ENCODE measurements around the gene JRKL. TPM values are rescaled to one million over a fixed set of nuclear protein-coding genes. Genes with fewer than 3 reads are reported as not detected.

JRKL gene
- total RNA-seq, 1 donor = 9.8 TPM

- Histone ChIP-seq H3K4me3 (ENCODE audit: insufficient read depth, low read length) (no peak overlapping the region), H3K36me3 (ENCODE audit: insufficient read depth, low read length) (peaks cover 10% of the 10 kb centered on the region), H3K27me3 (ENCODE audit: insufficient read depth, low read length) (no peaks in the 10 kb centered on the region), H3K27ac (ENCODE audit: low read depth, low read length) (no peak overlapping the region), H3K4me1 (ENCODE audit: insufficient read depth, low read length) (peaks cover 8% of the 10 kb centered on the region), H3K4me2 (ENCODE audit: insufficient read depth, low read length) (no peak overlapping the region), H3K9me3 (ENCODE audit: low read depth, low read length) (no peaks in the 10 kb centered on the region), H2AFZ (ENCODE audit: low read length) (no peak overlapping the region), H3K79me2 (ENCODE audit: insufficient read depth, low read length) (peaks cover 51% of the 10 kb centered on the region), H4K20me1 (ENCODE audit: insufficient read depth, low read length) (no peaks in the 10 kb centered on the region)
- TF ChIP-seq, protein P1, sequence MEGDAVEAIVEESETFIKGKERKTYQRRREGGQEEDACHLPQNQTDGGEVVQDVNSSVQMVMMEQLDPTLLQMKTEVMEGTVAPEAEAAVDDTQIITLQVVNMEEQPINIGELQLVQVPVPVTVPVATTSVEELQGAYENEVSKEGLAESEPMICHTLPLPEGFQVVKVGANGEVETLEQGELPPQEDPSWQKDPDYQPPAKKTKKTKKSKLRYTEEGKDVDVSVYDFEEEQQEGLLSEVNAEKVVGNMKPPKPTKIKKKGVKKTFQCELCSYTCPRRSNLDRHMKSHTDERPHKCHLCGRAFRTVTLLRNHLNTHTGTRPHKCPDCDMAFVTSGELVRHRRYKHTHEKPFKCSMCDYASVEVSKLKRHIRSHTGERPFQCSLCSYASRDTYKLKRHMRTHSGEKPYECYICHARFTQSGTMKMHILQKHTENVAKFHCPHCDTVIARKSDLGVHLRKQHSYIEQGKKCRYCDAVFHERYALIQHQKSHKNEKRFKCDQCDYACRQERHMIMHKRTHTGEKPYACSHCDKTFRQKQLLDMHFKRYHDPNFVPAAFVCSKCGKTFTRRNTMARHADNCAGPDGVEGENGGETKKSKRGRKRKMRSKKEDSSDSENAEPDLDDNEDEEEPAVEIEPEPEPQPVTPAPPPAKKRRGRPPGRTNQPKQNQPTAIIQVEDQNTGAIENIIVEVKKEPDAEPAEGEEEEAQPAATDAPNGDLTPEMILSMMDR (IDR thresholded peaks at IDR 0.05; ENCODE audit: extremely low read depth, low read depth, low read length) = no peak
- DNase-seq (ENCODE audit: insufficient read length, low spot score, missing footprints) = no peak
Measured at GRCh38 chr11:96384156-96384555, 5.7 kb upstream of the JRKL start.

GRCh38 chr11:96385187-96385586, 4.6 kb upstream of the JRKL start:
- TF ChIP-seq, protein P1 (IDR thresholded peaks at IDR 0.05; ENCODE audit: extremely low read depth, low read depth, low read length) = no peak
- H3K27ac ChIP-seq (ENCODE audit: low read depth, low read length) = no peak overlapping the region
- no peak overlapping the region for H2AFZ ChIP-seq (ENCODE audit: low read length)
- H3K36me3 ChIP-seq (ENCODE audit: insufficient read depth, low read length) = peaks cover 10% of the 10 kb centered on the region
- H3K4me1 ChIP-seq (ENCODE audit: insufficient read depth, low read length) = peaks cover 8% of the 10 kb centered on the region
- H3K4me3 ChIP-seq (ENCODE audit: insufficient read depth, low read length) = no peak overlapping the region
- H3K27me3 ChIP-seq (ENCODE audit: insufficient read depth, low read length) = no peaks in the 10 kb centered on the region
- H3K4me2 ChIP-seq (ENCODE audit: insufficient read depth, low read length) = no peak overlapping the region
- H4K20me1 ChIP-seq (ENCODE audit: insufficient read depth, low read length) = no peaks in the 10 kb centered on the region
- peaks cover 59% of the 10 kb centered on the region for H3K79me2 ChIP-seq (ENCODE audit: insufficient read depth, low read length)
- no peaks in the 10 kb centered on the region for H3K9me3 ChIP-seq (ENCODE audit: low read depth, low read length)
- peak; percentile 5 for DNase-seq (ENCODE audit: insufficient read length, low spot score, missing footprints)

DNA sequence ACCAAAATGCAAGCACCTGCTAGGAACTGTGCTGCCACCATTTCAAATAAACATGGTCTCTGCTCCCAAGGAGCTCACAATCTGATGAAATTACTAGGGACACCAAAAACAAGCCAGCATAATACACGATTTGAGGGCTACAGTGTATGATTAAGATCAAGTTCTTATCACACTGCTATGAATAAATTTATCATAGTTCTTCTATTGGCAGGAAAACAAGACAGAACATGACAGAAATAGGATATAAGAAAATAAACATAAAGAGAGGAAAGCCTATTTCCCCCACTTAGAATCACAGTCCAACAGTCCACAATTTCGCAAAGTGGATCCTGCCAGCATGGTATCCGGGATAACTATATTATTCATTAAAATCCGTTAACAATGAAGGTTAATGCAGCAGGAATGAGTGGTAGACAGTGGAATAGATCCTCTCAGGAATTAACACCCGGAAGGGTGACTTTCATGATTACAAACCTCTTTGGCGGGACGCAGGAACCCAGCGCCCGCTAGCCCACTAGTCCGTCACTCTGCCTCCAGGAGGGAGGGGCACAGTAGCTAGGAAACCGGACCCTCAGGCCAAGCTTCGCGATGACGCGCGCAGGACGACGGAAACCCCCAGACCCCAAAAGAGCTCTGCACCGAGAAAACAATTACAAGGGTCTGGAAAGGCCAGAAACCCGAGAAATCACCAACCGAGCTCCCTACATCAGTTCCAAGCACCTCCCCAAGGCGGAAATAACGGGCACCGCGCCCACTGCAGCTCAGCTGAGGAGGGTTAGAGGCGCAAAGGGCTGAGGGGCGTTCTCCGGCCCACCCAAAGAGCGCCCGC, 708 bp upstream of the JRKL start:
- Histone ChIP-seq H3K27me3 (ENCODE audit: insufficient read depth, low read length) (no peaks in the 10 kb centered on the region), H3K9me3 (ENCODE audit: low read depth, low read length) (no peaks in the 10 kb centered on the region), H3K27ac (ENCODE audit: low read depth, low read length) (peak overlapping the region; percentile 95), H3K4me2 (ENCODE audit: insufficient read depth, low read length) (peak overlapping the region; percentile 97), H3K4me3 (ENCODE audit: insufficient read depth, low read length) (peak overlapping the region; percentile 93), H3K4me1 (ENCODE audit: insufficient read depth, low read length) (peaks cover 25% of the 10 kb centered on the region), H4K20me1 (ENCODE audit: insufficient read depth, low read length) (no peaks in the 10 kb centered on the region), H2AFZ (ENCODE audit: low read length) (peak overlapping the region; percentile 84), H3K79me2 (ENCODE audit: insufficient read depth, low read length) (peaks cover 79% of the 10 kb centered on the region), H3K36me3 (ENCODE audit: insufficient read depth, low read length) (no peaks in the 10 kb centered on the region)
- peak; percentile 53 for DNase-seq (ENCODE audit: insufficient read length, low spot score, missing footprints)
- TF ChIP-seq, protein P1 (IDR thresholded peaks at IDR 0.05; ENCODE audit: extremely low read depth, low read depth, low read length) = no peak

DNA sequence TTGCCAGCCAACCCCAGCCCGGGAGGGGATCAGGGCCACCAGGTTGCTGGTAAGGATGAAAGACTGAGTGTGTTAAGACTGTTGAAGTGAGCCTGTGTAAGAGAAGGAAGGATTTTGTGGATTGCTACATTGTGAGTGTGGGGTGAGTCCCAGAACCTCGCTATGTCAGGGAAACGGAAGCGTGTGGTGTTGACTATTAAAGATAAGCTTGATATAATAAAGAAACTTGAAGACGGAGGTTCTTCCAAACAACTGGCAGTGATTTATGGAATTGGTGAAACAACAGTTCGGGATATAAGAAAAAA, 627 bp downstream of the JRKL start:
- peak overlapping the region; percentile 95 for H3K27ac ChIP-seq (ENCODE audit: low read depth, low read length)
- H3K4me3 ChIP-seq (ENCODE audit: insufficient read depth, low read length) = peak overlapping the region; percentile 93
- H3K4me1 ChIP-seq (ENCODE audit: insufficient read depth, low read length) = peaks cover 25% of the 10 kb centered on the region
- no peak for DNase-seq (ENCODE audit: insufficient read length, low spot score, missing footprints)
- TF ChIP-seq, protein P1 (IDR thresholded peaks at IDR 0.05; ENCODE audit: extremely low read depth, low read depth, low read length) = no peak
- H3K27me3 ChIP-seq (ENCODE audit: insufficient read depth, low read length) = no peaks in the 10 kb centered on the region
- no peaks in the 10 kb centered on the region for H3K36me3 ChIP-seq (ENCODE audit: insufficient read depth, low read length)
- no peaks in the 10 kb centered on the region for H4K20me1 ChIP-seq (ENCODE audit: insufficient read depth, low read length)
- peak overlapping the region; percentile 92 for H2AFZ ChIP-seq (ENCODE audit: low read length)
- H3K4me2 ChIP-seq (ENCODE audit: insufficient read depth, low read length) = peak overlapping the region; percentile 97
- H3K79me2 ChIP-seq (ENCODE audit: insufficient read depth, low read length) = peaks cover 70% of the 10 kb centered on the region
- H3K9me3 ChIP-seq (ENCODE audit: low read depth, low read length) = no peaks in the 10 kb centered on the region

All from osteoblast (primary cell).